IPS DF 6.9 (cell line): ENCODE measurements around the gene RNASET2.

Experiments
- DNase-seq: peaks from one replicate; pipeline ENCODE4 v3.0.0-alpha.2; 2013; ENCODE audit warnings: low read depth, low spot score
- H3K27ac ChIP-seq: one replicate; pipeline ENCODE4 v1.5.1; 2013; ENCODE audit warnings: low read length, control low read depth
- H3K27me3 ChIP-seq: 2 replicates; pipeline ENCODE4 v1.6.1; 2013; ENCODE audit warnings: mild to moderate bottlenecking, low read length; ENCODE audit not compliant: control insufficient read depth, insufficient read depth
- H3K36me3 ChIP-seq: 2 replicates; pipeline ENCODE4 v1.6.1; 2013; ENCODE audit warnings: low read length; ENCODE audit not compliant: control insufficient read depth, insufficient read depth
- H3K4me1 ChIP-seq: 2 replicates; pipeline ENCODE4 v1.6.1; 2013; ENCODE audit warnings: low read length; ENCODE audit not compliant: control insufficient read depth, insufficient read depth
- H3K4me3 ChIP-seq: 2 replicates; pipeline ENCODE4 v1.5.1; 2013; ENCODE audit warnings: mild to moderate bottlenecking, low read length
- H3K9me3 ChIP-seq: 2 replicates; pipeline ENCODE4 v1.6.1; 2013; ENCODE audit warnings: low read length, inconsistent platforms; ENCODE audit not compliant: control insufficient read depth, insufficient read depth
- WGBS: extraction: QIAGEN DNeasy Blood & Tissue Kit; methylation state at CpG from one replicate; pipeline ENCODE4 v1.1.7; 2013; ENCODE audit warnings: mixed read lengths, missing lambda C conversion rate; ENCODE audit not compliant: insufficient read length, insufficient coverage; 5-methylcytosine and 5-hydroxymethylcytosine counted together

Gene RNASET2

GRCh38 chr6:166947251-166947650 lies 9.1 kb downstream of the RNASET2 start:
- Histone ChIP-seq H3K36me3 (0 out of 2 replicates have a peak, but pooled peaks cover 3% of the 10 kb centered on the region), H3K4me3 (no peak overlapping the region), H3K9me3 (no peaks in the 10 kb centered on the region), H3K27me3 (no peaks in the 10 kb centered on the region), H3K27ac (no peak overlapping the region), H3K4me1 (peaks cover 2% of the 10 kb centered on the region; the same call in 1 of the 2 replicates)
- no CpG with 5 or more reads among the region's 5 CpGs for WGBS
- DNase-seq, result no peak

DNA sequence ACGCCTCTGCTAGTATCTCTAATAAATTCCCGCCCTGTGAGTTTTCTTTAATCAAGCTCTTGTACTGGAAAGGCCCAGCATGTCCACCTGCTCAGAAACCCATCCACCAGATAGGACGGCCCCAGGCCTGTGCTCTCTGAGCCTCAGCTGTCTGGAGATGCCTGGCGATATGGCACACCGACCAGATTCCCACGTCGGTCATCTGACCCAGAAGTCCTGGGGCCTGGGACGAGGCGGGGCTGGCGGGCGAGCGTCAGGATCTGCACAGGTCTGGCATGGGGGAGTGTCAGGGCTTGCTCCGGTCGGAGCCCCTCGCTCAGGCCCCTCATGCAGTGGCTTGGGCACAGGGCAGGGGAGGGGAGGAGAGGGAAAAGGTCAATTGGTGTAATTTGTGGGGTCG lies 10.2 kb downstream of the RNASET2 start:
- no CpG with 5 or more reads among the region's 16 CpGs for WGBS
- no peaks in the 10 kb centered on the region for H3K27me3 ChIP-seq

DNA sequence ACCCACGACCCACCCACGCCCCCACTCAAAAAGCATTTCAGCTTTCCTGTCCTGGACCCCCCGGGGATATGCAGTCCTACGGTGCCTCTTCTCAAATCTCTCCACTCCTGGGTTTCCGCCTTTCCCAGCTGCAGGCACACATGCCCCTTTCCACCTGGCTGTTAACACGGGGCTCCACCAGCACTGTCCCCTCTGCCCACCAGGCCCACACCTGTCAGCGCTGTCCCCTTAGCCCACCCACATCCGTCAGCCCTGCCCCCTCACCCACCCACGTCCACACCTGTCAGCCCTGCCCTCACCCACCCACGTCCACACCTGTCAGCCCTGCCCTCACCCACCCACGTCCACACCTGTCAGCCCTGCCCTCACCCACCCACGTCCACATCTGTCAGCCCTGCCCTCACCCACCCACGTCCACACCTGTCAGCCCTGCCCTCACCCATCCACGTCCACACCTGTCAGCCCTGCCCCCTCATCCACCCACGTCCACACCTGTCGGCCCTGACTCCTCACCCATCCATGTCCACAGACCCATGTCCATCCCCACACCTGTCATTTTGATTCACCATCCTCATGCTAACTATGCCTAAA lies 11.6 kb downstream of the RNASET2 start:
- no peaks in the 10 kb centered on the region for H3K9me3 ChIP-seq
- no CpG with 5 or more reads among the region's 16 CpGs for WGBS
- no peaks in the 10 kb centered on the region for H3K27me3 ChIP-seq
- 0 out of 2 replicates have a peak, but pooled peaks cover 3% of the 10 kb centered on the region for H3K36me3 ChIP-seq
- H3K27ac ChIP-seq, result no peak overlapping the region
- no peaks in the 10 kb centered on the region for H3K4me1 ChIP-seq
- H3K4me3 ChIP-seq, result no peak overlapping the region
- no peak for DNase-seq

More for the DNA sequence above, 10.2 kb downstream of the RNASET2 start:
- H3K9me3 ChIP-seq, result no peaks in the 10 kb centered on the region
- H3K36me3 ChIP-seq, result 0 out of 2 replicates have a peak, but pooled peaks cover 3% of the 10 kb centered on the region
- H3K4me1 ChIP-seq, result peaks cover 2% of the 10 kb centered on the region; the same call in 1 of the 2 replicates
- H3K27ac ChIP-seq, result no peak overlapping the region
- DNase-seq, result no peak
- no peak overlapping the region for H3K4me3 ChIP-seq

- Histone ChIP-seq H3K4me1 (no peaks in the 10 kb centered on the region), H3K27ac (no peak overlapping the region), H3K9me3 (no peaks in the 10 kb centered on the region), H3K36me3 (peaks cover 3% of the 10 kb centered on the region; the same call in 1 of the 2 replicates), H3K27me3 (no peaks in the 10 kb centered on the region), H3K4me3 (no peak overlapping the region)
- DNase-seq, result no peak
- no CpG with 5 or more reads among the region's 14 CpGs for WGBS
These were observed 13.8 kb downstream of the RNASET2 start for GRCh38 chr6:166942393-166943168.

DNA sequence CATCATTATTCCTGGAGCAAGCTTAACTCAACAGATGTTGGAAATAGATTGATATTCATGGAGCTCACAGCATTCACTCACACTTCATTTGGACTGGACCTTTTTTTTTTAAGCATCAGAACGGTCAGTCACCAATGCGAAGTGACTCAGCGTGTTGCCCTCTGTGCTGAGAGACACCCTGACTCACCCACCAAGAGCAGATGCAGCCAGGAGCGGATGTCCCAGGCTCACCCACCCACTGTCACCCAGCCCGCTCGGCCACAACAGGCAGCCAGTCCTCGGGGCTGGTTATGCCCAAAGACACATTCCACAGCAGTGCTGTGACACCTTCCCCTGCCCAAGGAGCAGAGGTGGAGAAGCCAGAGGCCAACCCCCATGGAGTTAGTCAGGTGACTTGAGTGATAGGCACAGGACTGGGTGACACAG lies 15.7 kb downstream of the RNASET2 start:
- Histone ChIP-seq H3K4me3 (no peak overlapping the region), H3K9me3 (no peaks in the 10 kb centered on the region), H3K36me3 (peaks cover 3% of the 10 kb centered on the region; the same call in 1 of the 2 replicates), H3K27ac (no peak overlapping the region), H3K4me1 (no peaks in the 10 kb centered on the region), H3K27me3 (no peaks in the 10 kb centered on the region)
- DNase-seq, result no peak
- WGBS, result no CpG with 5 or more reads among the region's 7 CpGs

DNA sequence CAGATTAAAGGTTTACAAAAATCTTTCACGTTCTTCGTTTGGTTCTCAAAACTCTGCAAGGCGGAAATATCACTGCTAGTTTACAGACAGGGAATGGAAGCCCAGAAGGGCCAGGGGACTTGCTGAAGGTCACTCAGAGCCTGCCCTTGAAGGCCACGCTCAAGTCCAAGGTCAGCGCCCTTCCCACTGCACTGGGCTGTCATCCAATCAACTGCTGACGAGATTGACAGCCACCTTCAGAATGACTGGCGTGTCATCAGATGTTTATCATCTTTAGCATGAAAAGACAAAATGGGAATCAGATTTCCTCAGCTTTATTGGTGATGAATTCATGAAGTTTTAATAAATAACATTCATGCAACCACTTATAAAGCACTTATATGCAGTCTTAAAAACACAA lies 16.5 kb downstream of the RNASET2 start:
- Histone ChIP-seq H3K4me1 (no peaks in the 10 kb centered on the region), H3K4me3 (no peak overlapping the region), H3K27ac (no peak overlapping the region), H3K27me3 (no peaks in the 10 kb centered on the region), H3K9me3 (no peaks in the 10 kb centered on the region), H3K36me3 (peaks cover under 1% of the 10 kb centered on the region; the same call in 1 of the 2 replicates)
- WGBS, result no CpG with 5 or more reads among the region's 7 CpGs
- DNase-seq, result no peak

- WGBS, result no CpG with 5 or more reads among the region's 4 CpGs
- H3K4me3 ChIP-seq, result no peak overlapping the region
- no peak for DNase-seq
- H3K27ac ChIP-seq, result no peak overlapping the region
- H3K4me1 ChIP-seq, result no peaks in the 10 kb centered on the region
- no peaks in the 10 kb centered on the region for H3K9me3 ChIP-seq
- no peaks in the 10 kb centered on the region for H3K27me3 ChIP-seq
- no peaks in the 10 kb centered on the region; the same call in 1 of the 2 replicates for H3K36me3 ChIP-seq
These were observed 17.0 kb downstream of the RNASET2 start for GRCh38 chr6:166939345-166939744.

DNA sequence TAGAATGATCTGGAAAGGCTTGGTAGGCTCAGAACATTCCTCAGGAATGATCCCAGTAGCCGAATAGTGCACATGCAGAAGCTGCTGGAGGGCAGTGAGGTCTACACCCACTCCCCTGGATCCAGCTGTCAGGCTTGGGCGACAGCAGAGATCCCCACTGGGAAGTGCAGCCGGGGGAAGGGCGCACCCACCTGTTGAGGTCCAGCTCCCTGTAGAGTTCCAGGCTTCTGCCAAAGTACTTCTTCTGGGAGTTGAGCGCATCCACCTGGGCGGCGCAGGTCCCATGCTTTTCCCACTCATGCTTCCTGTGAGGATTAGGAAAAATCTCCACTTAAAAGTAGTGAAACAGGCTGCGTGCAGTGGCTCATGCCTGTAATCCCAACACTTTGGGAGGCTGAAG lies 17.6 kb downstream of the RNASET2 start:
- Histone ChIP-seq H3K27ac (no peak overlapping the region), H3K9me3 (no peaks in the 10 kb centered on the region), H3K4me1 (no peaks in the 10 kb centered on the region), H3K27me3 (no peaks in the 10 kb centered on the region), H3K36me3 (no peaks in the 10 kb centered on the region; the same call in 1 of the 2 replicates), H3K4me3 (no peak overlapping the region)
- DNase-seq, result no peak
- WGBS, result no CpG with 5 or more reads among the region's 8 CpGs

GRCh38 chr6:166938150-166938549 lies 18.2 kb downstream of the RNASET2 start:
- DNase-seq, result no peak
- Histone ChIP-seq H3K36me3 (no peaks in the 10 kb centered on the region; the same call in 1 of the 2 replicates), H3K9me3 (no peaks in the 10 kb centered on the region), H3K4me3 (no peak overlapping the region), H3K27ac (no peak overlapping the region), H3K4me1 (no peaks in the 10 kb centered on the region), H3K27me3 (no peaks in the 10 kb centered on the region)
- no CpG with 5 or more reads among the region's 12 CpGs for WGBS

DNA sequence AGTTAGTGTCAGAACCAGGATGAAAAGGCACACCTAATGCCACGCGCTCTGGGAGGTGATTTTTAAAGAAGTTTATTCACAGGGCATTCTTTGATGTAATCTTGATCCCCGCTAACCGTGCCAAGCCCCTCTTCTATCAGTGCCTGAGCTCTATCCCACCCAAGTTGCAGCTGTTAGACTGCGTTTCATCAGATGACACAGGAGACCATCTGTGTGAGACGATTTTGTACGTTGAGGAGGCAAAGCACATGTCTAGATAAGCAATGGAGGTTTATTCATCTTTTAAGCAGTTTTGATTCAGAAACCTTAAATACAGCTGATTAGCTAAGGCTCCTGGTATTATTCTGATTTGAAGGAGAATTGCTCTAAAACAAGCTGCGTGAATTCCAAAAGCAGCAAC lies 18.6 kb downstream of the RNASET2 start:
- no peak overlapping the region for H3K4me3 ChIP-seq
- no peaks in the 10 kb centered on the region for H3K4me1 ChIP-seq
- no peaks in the 10 kb centered on the region; the same call in 1 of the 2 replicates for H3K36me3 ChIP-seq
- no peak overlapping the region for H3K27ac ChIP-seq
- H3K9me3 ChIP-seq, result no peaks in the 10 kb centered on the region
- no peaks in the 10 kb centered on the region for H3K27me3 ChIP-seq
- no CpG with 5 or more reads among the region's 8 CpGs for WGBS
- no peak for DNase-seq
